ENCODE data around the gene CBY1. TPM values are rescaled to one million over a fixed set of nuclear protein-coding genes. Genes with fewer than 3 reads are reported as not detected.
"Not testable (repeated sequence)": the region's sequence is repeated elsewhere in the genome, so short reads cannot be mapped to it uniquely, and the experiment has no call there.

CBY1 gene
- total RNA-seq, 1 donor from 2014 or later: 29.7 TPM

DNA sequence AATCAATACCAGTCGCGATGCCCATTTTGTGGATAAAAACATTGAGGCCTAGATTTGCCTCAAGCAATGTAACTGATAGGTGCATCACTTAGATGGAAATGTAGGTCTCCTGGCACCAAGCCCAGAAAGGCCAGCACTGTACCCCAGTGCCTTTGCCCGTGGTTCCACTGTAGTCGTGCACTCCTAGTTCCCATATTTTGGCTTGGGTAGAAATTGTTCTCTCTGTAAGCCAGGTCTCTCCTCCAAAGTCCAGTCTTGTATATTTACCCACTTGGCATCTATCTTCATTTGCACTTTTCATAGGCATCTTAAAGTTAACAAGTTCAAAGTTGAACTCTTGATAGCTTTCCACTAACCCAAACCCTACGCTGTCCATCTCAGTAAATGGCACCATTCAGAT lies 44.9 kb upstream of the CBY1 start:
- peaks cover 4% of the 10 kb centered on the region for H3K27me3 Mint-ChIP-seq (ENCODE audit: unreplicated experiment)
- no peak for DNase-seq (ENCODE audit: low spot score)
- H3K9me3 Mint-ChIP-seq (ENCODE audit: unreplicated experiment): no peaks in the 10 kb centered on the region
- H3K4me1 Mint-ChIP-seq (ENCODE audit: unreplicated experiment): no peaks in the 10 kb centered on the region
- no peak overlapping the region for H3K27ac Mint-ChIP-seq (ENCODE audit: unreplicated experiment)
- H3K36me3 Mint-ChIP-seq (ENCODE audit: low read depth, unreplicated experiment): peaks cover 1% of the 10 kb centered on the region
- no peak overlapping the region for H3K4me3 Mint-ChIP-seq (ENCODE audit: unreplicated experiment)
- TF ChIP-seq, protein P1, sequence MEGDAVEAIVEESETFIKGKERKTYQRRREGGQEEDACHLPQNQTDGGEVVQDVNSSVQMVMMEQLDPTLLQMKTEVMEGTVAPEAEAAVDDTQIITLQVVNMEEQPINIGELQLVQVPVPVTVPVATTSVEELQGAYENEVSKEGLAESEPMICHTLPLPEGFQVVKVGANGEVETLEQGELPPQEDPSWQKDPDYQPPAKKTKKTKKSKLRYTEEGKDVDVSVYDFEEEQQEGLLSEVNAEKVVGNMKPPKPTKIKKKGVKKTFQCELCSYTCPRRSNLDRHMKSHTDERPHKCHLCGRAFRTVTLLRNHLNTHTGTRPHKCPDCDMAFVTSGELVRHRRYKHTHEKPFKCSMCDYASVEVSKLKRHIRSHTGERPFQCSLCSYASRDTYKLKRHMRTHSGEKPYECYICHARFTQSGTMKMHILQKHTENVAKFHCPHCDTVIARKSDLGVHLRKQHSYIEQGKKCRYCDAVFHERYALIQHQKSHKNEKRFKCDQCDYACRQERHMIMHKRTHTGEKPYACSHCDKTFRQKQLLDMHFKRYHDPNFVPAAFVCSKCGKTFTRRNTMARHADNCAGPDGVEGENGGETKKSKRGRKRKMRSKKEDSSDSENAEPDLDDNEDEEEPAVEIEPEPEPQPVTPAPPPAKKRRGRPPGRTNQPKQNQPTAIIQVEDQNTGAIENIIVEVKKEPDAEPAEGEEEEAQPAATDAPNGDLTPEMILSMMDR (IDR thresholded peaks at IDR 0.05; ENCODE audit: unreplicated experiment): no peak

DNA sequence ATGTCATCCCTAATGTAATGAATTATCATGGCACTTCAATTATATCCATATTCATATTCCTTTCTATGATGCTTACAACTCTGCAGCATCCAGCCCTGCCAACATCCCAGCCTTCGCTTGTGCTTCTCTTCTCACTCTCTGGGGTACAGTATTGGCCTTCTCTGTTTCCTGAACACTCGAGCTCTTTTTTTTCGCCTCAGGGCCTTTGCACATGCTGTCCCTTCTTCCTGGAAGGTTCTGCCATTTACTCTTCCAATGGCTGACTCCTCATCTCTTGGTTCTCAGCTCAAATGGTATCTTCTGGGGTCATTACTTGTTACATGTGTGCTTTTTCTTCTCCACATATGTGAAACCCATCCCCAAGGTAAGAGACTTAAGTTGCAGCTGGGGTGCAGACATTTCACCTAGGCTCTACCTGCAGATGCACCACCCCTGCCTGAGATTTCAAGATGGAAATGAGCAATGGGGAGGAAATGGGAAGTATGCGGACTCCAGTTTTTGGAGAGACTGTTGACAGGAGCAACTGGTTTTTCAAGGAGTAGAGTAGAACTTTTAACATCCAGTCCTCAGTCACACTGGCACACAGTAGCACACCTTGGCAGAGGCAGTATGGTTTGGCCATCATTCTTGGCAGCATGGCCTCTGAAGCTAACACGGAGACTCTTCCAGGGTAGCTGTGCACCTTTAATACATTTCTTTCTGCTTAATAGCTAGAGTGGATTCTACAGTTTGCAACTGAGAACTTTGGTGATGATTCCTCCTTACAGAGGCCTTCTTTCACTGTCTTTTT lies 44.0 kb upstream of the CBY1 start:
- Mint-ChIP-seq H3K9me3 (ENCODE audit: unreplicated experiment) (no peaks in the 10 kb centered on the region), H3K4me3 (ENCODE audit: unreplicated experiment) (no peak overlapping the region), H3K27me3 (ENCODE audit: unreplicated experiment) (peaks cover 6% of the 10 kb centered on the region), H3K36me3 (ENCODE audit: low read depth, unreplicated experiment) (peaks cover 7% of the 10 kb centered on the region), H3K27ac (ENCODE audit: unreplicated experiment) (no peak overlapping the region), H3K4me1 (ENCODE audit: unreplicated experiment) (no peaks in the 10 kb centered on the region)
- DNase-seq (ENCODE audit: low spot score): no peak
- TF ChIP-seq, protein P1 (IDR thresholded peaks at IDR 0.05; ENCODE audit: unreplicated experiment): no peak

GRCh38 chr22:38613588-38613987 lies 42.9 kb upstream of the CBY1 start:
- peaks cover 6% of the 10 kb centered on the region for H3K27me3 Mint-ChIP-seq (ENCODE audit: unreplicated experiment)
- TF ChIP-seq, protein P1 (IDR thresholded peaks at IDR 0.05; ENCODE audit: unreplicated experiment): no peak
- no peak for DNase-seq (ENCODE audit: low spot score)
- no peaks in the 10 kb centered on the region for H3K9me3 Mint-ChIP-seq (ENCODE audit: unreplicated experiment)
- peaks cover 16% of the 10 kb centered on the region for H3K36me3 Mint-ChIP-seq (ENCODE audit: low read depth, unreplicated experiment)
- no peak overlapping the region for H3K4me3 Mint-ChIP-seq (ENCODE audit: unreplicated experiment)
- no peaks in the 10 kb centered on the region for H3K4me1 Mint-ChIP-seq (ENCODE audit: unreplicated experiment)
- H3K27ac Mint-ChIP-seq (ENCODE audit: unreplicated experiment): no peak overlapping the region

DNA sequence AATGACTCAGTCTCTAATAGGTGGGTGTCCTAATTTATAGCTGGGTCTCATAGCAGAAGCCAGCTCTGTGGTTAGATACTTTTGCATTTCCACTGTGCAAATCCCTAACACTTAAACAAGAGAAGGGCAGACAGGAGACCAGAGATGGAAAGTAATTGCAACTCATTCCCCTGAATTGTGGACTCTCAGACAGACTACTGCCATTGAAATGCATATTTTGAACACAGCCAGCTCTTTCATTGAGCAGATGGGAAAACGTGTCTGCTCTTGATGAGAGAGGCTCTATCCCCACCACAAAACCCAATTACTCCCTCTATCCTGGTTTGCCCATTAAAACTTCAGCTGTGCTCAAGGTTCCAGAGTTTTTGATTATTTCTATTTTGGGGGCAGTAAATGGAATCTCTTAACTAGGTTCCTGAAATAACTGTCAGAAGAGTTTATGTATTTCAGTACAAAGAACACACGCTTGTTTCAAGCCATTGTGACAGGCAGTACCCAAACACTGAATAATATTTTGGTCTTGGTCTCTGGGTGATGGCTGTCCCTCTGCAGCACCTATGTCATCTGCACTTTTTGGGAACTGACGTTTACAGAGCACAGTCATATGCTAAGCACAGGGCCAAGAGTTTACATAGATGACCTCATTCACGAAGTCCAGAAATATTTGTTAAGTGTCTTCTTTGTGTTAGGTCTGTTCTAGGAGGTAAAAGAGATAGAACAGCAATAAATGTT lies 41.9 kb upstream of the CBY1 start:
- no peak for DNase-seq (ENCODE audit: low spot score)
- TF ChIP-seq, protein P1 (IDR thresholded peaks at IDR 0.05; ENCODE audit: unreplicated experiment): no peak
- Mint-ChIP-seq H3K36me3 (ENCODE audit: low read depth, unreplicated experiment) (peaks cover 21% of the 10 kb centered on the region), H3K27ac (ENCODE audit: unreplicated experiment) (no peak overlapping the region), H3K4me3 (ENCODE audit: unreplicated experiment) (no peak overlapping the region), H3K4me1 (ENCODE audit: unreplicated experiment) (no peaks in the 10 kb centered on the region), H3K27me3 (ENCODE audit: unreplicated experiment) (peaks cover 7% of the 10 kb centered on the region), H3K9me3 (ENCODE audit: unreplicated experiment) (no peaks in the 10 kb centered on the region)

DNA sequence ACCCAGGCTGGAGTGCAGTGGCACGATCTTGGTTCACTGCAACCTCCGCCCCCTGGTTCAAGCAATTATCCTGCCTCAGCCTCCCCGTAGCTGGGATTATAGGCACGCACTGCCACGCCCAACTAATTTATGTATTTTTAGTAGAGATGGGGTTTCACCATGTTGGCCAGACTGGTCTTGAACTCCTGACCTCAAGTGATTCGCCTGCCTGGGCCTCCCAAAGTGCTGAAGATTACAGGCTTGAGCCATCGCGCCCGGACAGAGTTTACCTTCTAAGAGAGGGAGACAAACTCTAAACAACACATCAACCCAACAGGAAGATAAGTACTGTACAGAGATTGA lies 41.4 kb upstream of the CBY1 start:
- not testable (repeated sequence) for H3K27ac Mint-ChIP-seq (ENCODE audit: unreplicated experiment)

More for the DNA sequence above, 41.4 kb upstream of the CBY1 start:
- not testable (repeated sequence) for H3K4me1 Mint-ChIP-seq (ENCODE audit: unreplicated experiment); H3K27me3 Mint-ChIP-seq (ENCODE audit: unreplicated experiment); H3K9me3 Mint-ChIP-seq (ENCODE audit: unreplicated experiment); H3K4me3 Mint-ChIP-seq (ENCODE audit: unreplicated experiment); DNase-seq (ENCODE audit: low spot score)
- H3K36me3 Mint-ChIP-seq (ENCODE audit: low read depth, unreplicated experiment): peaks cover 21% of the 10 kb centered on the region

Measured in endothelial cell (in vitro differentiated cells).